ENCODE data around the gene TGM5.
"Not testable (repeated sequence)": the region's sequence is repeated elsewhere in the genome, so short reads cannot be mapped to it uniquely, and the experiment has no call there.

TGM5 gene

GRCh38 chr15:43212951-43213350 lies 53.8 kb downstream of the TGM5 start:
- DNase-seq, result no peak

GRCh38 chr15:43212299-43212698 lies 54.4 kb downstream of the TGM5 start:
- no peak for DNase-seq

- no peak for DNase-seq
Measured at GRCh38 chr15:43211224-43211735, 55.4 kb downstream of the TGM5 start.

GRCh38 chr15:43210807-43211206 lies 55.9 kb downstream of the TGM5 start:
- no peak for DNase-seq

GRCh38 chr15:43210172-43210745 lies 56.5 kb downstream of the TGM5 start:
- DNase-seq, result no peak

- DNase-seq, result no peak
Measured at GRCh38 chr15:43209059-43209824, 57.5 kb downstream of the TGM5 start.

GRCh38 chr15:43208052-43209002 lies 58.4 kb downstream of the TGM5 start:
- no peak for DNase-seq

GRCh38 chr15:43207024-43207423 lies 59.7 kb downstream of the TGM5 start:
- no peak for DNase-seq

GRCh38 chr15:43206054-43206453 lies 60.7 kb downstream of the TGM5 start:
- DNase-seq, result no peak

- DNase-seq, result peak; percentile 37
Measured at GRCh38 chr15:43204016-43204901, 62.5 kb downstream of the TGM5 start.

GRCh38 chr15:43199945-43200488 lies 66.7 kb downstream of the TGM5 start:
- no peak for DNase-seq

- no peak for DNase-seq
Measured at GRCh38 chr15:43198992-43199391, 67.7 kb downstream of the TGM5 start.

- not testable (repeated sequence) for DNase-seq
Measured at GRCh38 chr15:43198556-43198955, 68.2 kb downstream of the TGM5 start.

- DNase-seq, result not testable (repeated sequence)
Measured at GRCh38 chr15:43197773-43198172, 69.0 kb downstream of the TGM5 start.

- no peak for DNase-seq
Measured at GRCh38 chr15:43196760-43197548, 69.8 kb downstream of the TGM5 start.

GRCh38 chr15:43194795-43195194 lies 71.9 kb downstream of the TGM5 start:
- DNase-seq, result no peak

- no peak for DNase-seq
Measured at GRCh38 chr15:43193710-43194109, 73.0 kb downstream of the TGM5 start.

GRCh38 chr15:43190178-43190577 lies 76.5 kb downstream of the TGM5 start:
- DNase-seq, result no peak

GRCh38 chr15:43189296-43189695 lies 77.4 kb downstream of the TGM5 start:
- DNase-seq, result no peak

- DNase-seq, result peak; percentile 54
Measured at GRCh38 chr15:43187544-43188155, 79.1 kb downstream of the TGM5 start.

GRCh38 chr15:43186003-43186353 lies 80.8 kb downstream of the TGM5 start:
- DNase-seq, result no peak

Data from activated CD4-positive, alpha-beta T cell treated with anti-CD3 and anti-CD28 coated beads, Interleukin-2, amount 50 U/mL, for 16 hours (primary cell).